PC-9 (cell line): ENCODE data around the gene PAM16. TPM values are rescaled to one million over a fixed set of nuclear protein-coding genes. Genes with fewer than 3 reads are reported as not detected.

Experiments used
- BruUV-seq: library from RNA; stranded (reverse); fragments of 400-500 nt; replicated peaks from 2 replicates; lab custom pipeline; 2021; lab: Mats Ljungman, UMichigan
- CTCF ChIA-PET: fragments of 300-600 bp; sonication (Branson Sonifier 250); formaldehyde crosslinking; loops from one replicate; lab custom pipeline; 2022; ENCODE audit warnings: antibody characterized with exemption; lab: Charles Lee
- POLR2A ChIA-PET: fragments of 300-600 bp; sonication (Branson Sonifier 250); formaldehyde crosslinking; loops from one replicate; lab custom pipeline; 2022; ENCODE audit warnings: antibody characterized with exemption; ENCODE audit not compliant: unreplicated experiment; lab: Charles Lee
- DNase-seq, 2 experiments: peaks; one replicate each; pipeline versions ENCODE4 v3.0.0 to v3.0.0-alpha.2; 2015 to 2022; ENCODE audit warnings: mixed read lengths in 1 of 2
- H2AFZ ChIP-seq: fragments of 200-600 bp; sonication (generic); 2 replicates; pipeline ENCODE4 v1.8.1; 2017; ENCODE audit warnings: antibody characterized with exemption
- H3F3A ChIP-seq: fragments of 200-600 bp; sonication (generic); 2 replicates; pipeline ENCODE4 v1.8.1; 2017; ENCODE audit warnings: antibody characterized with exemption, mild to moderate bottlenecking, low read depth; ENCODE audit not compliant: insufficient read depth
- H3K27ac ChIP-seq: fragments of 200-600 bp; sonication (generic); 2 replicates; pipeline ENCODE4 v1.6.1; 2016; ENCODE audit warnings: mixed run types
- H3K27me3 ChIP-seq: fragments of 200-600 bp; sonication (generic); 2 replicates; pipeline ENCODE4 v1.6.1; 2016; ENCODE audit warnings: low read depth, mixed run types; ENCODE audit not compliant: insufficient read depth
- H3K36me3 ChIP-seq: fragments of 200-600 bp; sonication (generic); 2 replicates; pipeline ENCODE4 v1.6.1; 2016; ENCODE audit warnings: low read depth, mixed run types
- H3K4me1 ChIP-seq: fragments of 200-600 bp; sonication (generic); replicated peaks from 2 replicates; pipeline ENCODE4 v1.6.1; 2016; ENCODE audit warnings: mixed run types; ENCODE audit not compliant: insufficient read depth
- H3K4me2 ChIP-seq: fragments of 200-600 bp; sonication (generic); 2 replicates; pipeline ENCODE4 v1.6.1; 2017; ENCODE audit warnings: mixed run types
- H3K4me3 ChIP-seq: fragments of 200-600 bp; sonication (generic); 2 replicates; pipeline ENCODE4 v1.6.1; 2016; ENCODE audit warnings: mixed run types
- H3K79me2 ChIP-seq: fragments of 200-600 bp; sonication (generic); 2 replicates; pipeline ENCODE4 v1.6.1; 2017; ENCODE audit warnings: low read depth, mixed run types
- H3K9me2 ChIP-seq: fragments of 200-600 bp; sonication (generic); 2 replicates; pipeline ENCODE4 v1.8.1; 2017; ENCODE audit warnings: mild to moderate bottlenecking; ENCODE audit not compliant: insufficient read depth
- H3K9me3 ChIP-seq: fragments of 200-600 bp; sonication (generic); 2 replicates; pipeline ENCODE4 v1.8.1; 2016; ENCODE audit warnings: low read depth; ENCODE audit not compliant: insufficient read depth
- H4K20me1 ChIP-seq: fragments of 200-600 bp; sonication (generic); 2 replicates; pipeline ENCODE4 v1.8.1; 2017; ENCODE audit not compliant: insufficient read depth
- EZH2 ChIP-seq: fragments of 200-600 bp; sonication (generic); IDR thresholded peaks from 2 replicates; pipeline ENCODE4 v1.8.0; 2017; ENCODE audit warnings: antibody characterized with exemption, low read depth
- intact Hi-C: fragments of 100-400 bp; cut with micrococcal nuclease; formaldehyde crosslinking; loops from one replicate; pipeline ENCODE4 v1.10.0; 2022; ENCODE audit not compliant: unreplicated experiment
- total RNA-seq: library from RNA; stranded (reverse); gene quantifications from 2 replicates; pipeline ENCODE4 v1.2.3, GENCODE V29; 2021
- TF ChIP-seq, protein P1 (sequence below): fragments of 200-600 bp; sonication (generic); conservative IDR thresholded peaks from 2 replicates; pipeline ENCODE4 v1.6.1; 2017; ENCODE audit warnings: mixed run types, antibody characterized with exemption, mild to moderate bottlenecking, moderate library complexity

Gene PAM16
- total RNA-seq, 1 experiment from 2014 or later, result 95.9 TPM

DNA sequence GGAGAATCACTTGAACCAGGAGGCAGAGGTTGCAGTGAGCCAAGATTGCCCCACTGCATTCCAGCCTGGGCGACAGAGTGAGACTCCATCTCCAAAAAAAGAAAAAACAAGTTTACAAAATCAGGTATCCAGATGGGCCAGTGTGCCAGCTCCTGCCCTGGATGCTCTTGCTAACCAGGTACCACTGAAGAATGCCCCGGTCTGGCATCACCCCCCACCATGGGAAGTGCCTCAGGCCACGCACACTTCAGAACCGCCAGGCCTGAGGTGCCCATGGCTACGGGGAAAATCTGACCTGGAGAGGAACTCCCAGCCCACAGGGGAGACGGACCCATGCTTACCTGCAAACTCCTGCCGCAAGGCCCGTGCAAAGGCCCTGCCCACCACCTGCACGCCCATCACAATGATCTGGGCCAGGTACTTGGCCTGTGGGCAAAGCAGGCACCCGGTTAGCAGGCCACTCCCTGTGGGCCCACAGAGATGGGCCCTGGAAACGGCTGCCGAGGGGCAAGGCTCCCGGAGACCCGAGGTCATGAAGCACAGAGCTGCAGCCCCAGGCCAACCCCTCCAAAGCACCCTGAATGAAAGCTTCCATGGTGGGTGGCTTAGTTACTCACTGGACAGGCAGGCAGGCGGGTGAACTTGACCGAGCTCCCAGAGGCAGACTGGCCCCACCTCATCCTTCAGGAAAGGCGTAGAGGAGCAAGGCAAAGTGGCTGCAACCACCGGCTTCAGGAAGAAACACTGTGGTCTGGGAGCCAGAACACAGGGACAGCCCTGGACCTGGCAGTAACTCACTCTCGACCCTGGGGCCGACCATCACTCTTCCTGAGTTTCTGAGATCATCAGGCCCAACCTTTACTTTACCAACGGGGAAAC, 8.0 kb downstream of the PAM16 start:
- Histone ChIP-seq H3K4me1 (no peaks in the 10 kb centered on the region), H3K27ac (no peak overlapping the region), H3K27me3 (no peaks in the 10 kb centered on the region), H3K79me2 (peaks cover 47% of the 10 kb centered on the region), H3K4me3 (no peak overlapping the region), H4K20me1 (peaks cover 58% of the 10 kb centered on the region), H3K36me3 (no peaks in the 10 kb centered on the region), H3K9me3 (no peaks in the 10 kb centered on the region), H2AFZ (no peak overlapping the region), H3K4me2 (no peak overlapping the region), H3K9me2 (no peaks in the 10 kb centered on the region), H3F3A (peaks cover 22% of the 10 kb centered on the region; the same call in 1 of the 2 replicates)
- intact Hi-C loops, result no loop called here
- no peak for DNase-seq
- ChIA-PET POLR2A (interaction anchor here (0.7 kb wide), 1 partner anchor 64 kb away, joined by 9 read pairs; no protein-coding TSS in a partner anchor), CTCF (no interaction called here)
- TF ChIP-seq EZH2, result no peak
- TF ChIP-seq, protein P1, sequence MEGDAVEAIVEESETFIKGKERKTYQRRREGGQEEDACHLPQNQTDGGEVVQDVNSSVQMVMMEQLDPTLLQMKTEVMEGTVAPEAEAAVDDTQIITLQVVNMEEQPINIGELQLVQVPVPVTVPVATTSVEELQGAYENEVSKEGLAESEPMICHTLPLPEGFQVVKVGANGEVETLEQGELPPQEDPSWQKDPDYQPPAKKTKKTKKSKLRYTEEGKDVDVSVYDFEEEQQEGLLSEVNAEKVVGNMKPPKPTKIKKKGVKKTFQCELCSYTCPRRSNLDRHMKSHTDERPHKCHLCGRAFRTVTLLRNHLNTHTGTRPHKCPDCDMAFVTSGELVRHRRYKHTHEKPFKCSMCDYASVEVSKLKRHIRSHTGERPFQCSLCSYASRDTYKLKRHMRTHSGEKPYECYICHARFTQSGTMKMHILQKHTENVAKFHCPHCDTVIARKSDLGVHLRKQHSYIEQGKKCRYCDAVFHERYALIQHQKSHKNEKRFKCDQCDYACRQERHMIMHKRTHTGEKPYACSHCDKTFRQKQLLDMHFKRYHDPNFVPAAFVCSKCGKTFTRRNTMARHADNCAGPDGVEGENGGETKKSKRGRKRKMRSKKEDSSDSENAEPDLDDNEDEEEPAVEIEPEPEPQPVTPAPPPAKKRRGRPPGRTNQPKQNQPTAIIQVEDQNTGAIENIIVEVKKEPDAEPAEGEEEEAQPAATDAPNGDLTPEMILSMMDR, result no peak
- BruUV-seq, result no TSS peak

DNA sequence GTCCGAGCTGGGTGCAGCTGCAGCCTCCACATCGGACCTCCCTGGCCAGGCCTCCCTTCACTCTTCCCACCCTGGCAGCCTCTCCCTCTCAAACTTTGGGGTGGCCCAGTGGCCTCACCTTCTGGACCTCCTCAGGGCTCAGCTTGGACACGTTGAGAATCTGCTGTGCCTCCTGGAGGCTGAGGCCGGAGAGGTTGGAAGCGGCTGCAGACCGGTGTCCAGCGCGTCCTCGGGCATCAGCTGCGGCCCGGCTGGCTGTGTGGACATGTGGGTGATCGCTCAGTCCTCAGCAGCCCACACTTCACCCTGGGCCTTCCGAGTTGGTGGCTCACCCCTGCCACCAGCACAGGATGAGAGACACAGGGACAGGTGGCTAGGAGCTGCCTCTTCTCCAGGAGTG, 9.9 kb downstream of the PAM16 start:
- H3K4me1 ChIP-seq, result no peaks in the 10 kb centered on the region
- TF ChIP-seq, protein P1, result no peak
- TF ChIP-seq EZH2, result no peak
- POLR2A ChIA-PET, result no interaction called here

DNA sequence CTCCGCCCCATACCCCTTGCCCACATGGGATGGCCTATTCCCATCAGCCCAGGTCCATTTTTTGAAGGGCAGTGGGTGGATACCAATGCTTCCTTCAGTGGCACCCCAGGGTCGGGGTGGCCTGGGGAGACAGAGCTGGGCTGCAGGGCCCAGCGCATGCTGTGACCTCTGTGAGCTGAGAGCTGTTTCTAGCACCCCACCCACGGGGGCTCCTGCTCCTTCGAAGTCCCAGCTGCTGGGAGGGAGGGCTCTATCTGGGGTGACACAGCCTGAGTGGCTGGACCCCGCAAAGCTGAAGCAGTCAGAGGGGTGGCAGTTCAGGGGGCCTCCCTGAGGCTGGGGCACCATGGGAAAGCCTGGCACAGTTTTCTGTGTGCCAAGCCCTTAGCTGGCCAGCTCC, 10.7 kb downstream of the PAM16 start:
- intact Hi-C loops, result no loop called here
- Histone ChIP-seq H3K9me3 (no peaks in the 10 kb centered on the region), H3F3A (peaks cover 14% of the 10 kb centered on the region; the same call in 1 of the 2 replicates), H3K9me2 (no peaks in the 10 kb centered on the region), H3K4me2 (no peak overlapping the region), H3K4me1 (no peaks in the 10 kb centered on the region), H3K79me2 (peaks cover 20% of the 10 kb centered on the region), H3K4me3 (no peak overlapping the region), H4K20me1 (peaks cover 37% of the 10 kb centered on the region), H3K27me3 (no peaks in the 10 kb centered on the region), H3K36me3 (no peaks in the 10 kb centered on the region), H2AFZ (no peak overlapping the region), H3K27ac (no peak overlapping the region)
- DNase-seq, result no peak
- CTCF ChIA-PET, result interaction anchor here (1.4 to 1.6 kb wide), 2 partner anchors 50 to 67 kb away, joined by 3 to 9 read pairs; no protein-coding TSS in a partner anchor
- POLR2A ChIA-PET, result interaction anchor here (0.5 kb wide), 1 partner anchor 33 kb away, joined by 3 read pairs; no protein-coding TSS in a partner anchor
- TF ChIP-seq, protein P1, result no peak
- TF ChIP-seq EZH2, result no peak
- no TSS peak for BruUV-seq

More for the DNA sequence above, 9.9 kb downstream of the PAM16 start:
- Histone ChIP-seq H3K36me3 (no peaks in the 10 kb centered on the region), H2AFZ (no peak overlapping the region), H3K4me2 (no peak overlapping the region), H4K20me1 (peaks cover 43% of the 10 kb centered on the region), H3K9me2 (no peaks in the 10 kb centered on the region), H3K27me3 (no peaks in the 10 kb centered on the region), H3K79me2 (peaks cover 28% of the 10 kb centered on the region), H3K4me3 (no peak overlapping the region), H3F3A (peaks cover 17% of the 10 kb centered on the region; the same call in 1 of the 2 replicates), H3K9me3 (no peaks in the 10 kb centered on the region), H3K27ac (no peak overlapping the region)
- intact Hi-C loops, result no loop called here
- DNase-seq, result no peak
- BruUV-seq, result no TSS peak
- CTCF ChIA-PET, result interaction anchor here (0.8 to 1.6 kb wide), 2 partner anchors 52 to 68 kb away, joined by 3 to 9 read pairs; no protein-coding TSS in a partner anchor
